GM18858 (cell line): ENCODE data around the gene TSPAN11.
A peak's percentile ranks its signal among the peaks of the same experiment; 100 is the strongest.
"Not testable (repeated sequence)": the region's sequence is repeated elsewhere in the genome, so short reads cannot be mapped to it uniquely, and the experiment has no call there.

ENCODE experiments used
- ATAC-seq: cut with Tn5 transposase; IDR thresholded peaks from one replicate; pipeline ENCODE4 v1.9.1; 2021; ENCODE audit not compliant: unreplicated experiment

TSPAN11 gene

GRCh38 chr12:31000751-31001150 is 74.2 kb downstream of the TSPAN11 start:
- ATAC-seq = no peak

- no peak for ATAC-seq
These were observed 75.2 kb downstream of the TSPAN11 start for GRCh38 chr12:31001581-31002360.

- ATAC-seq = no peak
These were observed 75.8 kb downstream of the TSPAN11 start for GRCh38 chr12:31002361-31002725.

GRCh38 chr12:31002999-31003398 is 76.5 kb downstream of the TSPAN11 start:
- peak; percentile 38 for ATAC-seq

GRCh38 chr12:31003861-31004640 is 77.5 kb downstream of the TSPAN11 start:
- no peak for ATAC-seq

- no peak for ATAC-seq
These were observed 78.1 kb downstream of the TSPAN11 start for GRCh38 chr12:31004666-31005065.

GRCh38 chr12:31005256-31005943 is 78.9 kb downstream of the TSPAN11 start:
- ATAC-seq = no peak

- no peak for ATAC-seq
These were observed 79.4 kb downstream of the TSPAN11 start for GRCh38 chr12:31005944-31006361.

- ATAC-seq = no peak
These were observed 80.0 kb downstream of the TSPAN11 start for GRCh38 chr12:31006416-31007152.

- ATAC-seq = no peak
These were observed 80.6 kb downstream of the TSPAN11 start for GRCh38 chr12:31007153-31007495.

GRCh38 chr12:31007636-31008175 is 81.2 kb downstream of the TSPAN11 start:
- no peak for ATAC-seq

GRCh38 chr12:31008241-31008761 is 81.8 kb downstream of the TSPAN11 start:
- no peak for ATAC-seq

GRCh38 chr12:31008961-31009840 is 82.7 kb downstream of the TSPAN11 start:
- ATAC-seq = no peak

GRCh38 chr12:31009976-31010375 is 83.4 kb downstream of the TSPAN11 start:
- no peak for ATAC-seq

GRCh38 chr12:31011336-31011735 is 84.8 kb downstream of the TSPAN11 start:
- no peak for ATAC-seq

- ATAC-seq = no peak
These were observed 85.4 kb downstream of the TSPAN11 start for GRCh38 chr12:31011746-31012566.

GRCh38 chr12:31012567-31012891 is 86.0 kb downstream of the TSPAN11 start:
- ATAC-seq = not testable (repeated sequence)

GRCh38 chr12:31015215-31015614 is 88.7 kb downstream of the TSPAN11 start:
- ATAC-seq = no peak

- no peak for ATAC-seq
These were observed 89.5 kb downstream of the TSPAN11 start for GRCh38 chr12:31016057-31016456.
